Activated T-cell treated with anti-CD3 and anti-CD28 coated beads for 1 hour (primary cell): ENCODE results near the gene NEU4.
"Not testable (repeated sequence)": the region's sequence is repeated elsewhere in the genome, so short reads cannot be mapped to it uniquely, and the experiment has no call there.

Experiments used
- DNase-seq: peaks from one replicate; pipeline ENCODE4 v3.0.0-alpha.2; 2020; ENCODE audit warnings: low read depth

Gene NEU4, protein sequence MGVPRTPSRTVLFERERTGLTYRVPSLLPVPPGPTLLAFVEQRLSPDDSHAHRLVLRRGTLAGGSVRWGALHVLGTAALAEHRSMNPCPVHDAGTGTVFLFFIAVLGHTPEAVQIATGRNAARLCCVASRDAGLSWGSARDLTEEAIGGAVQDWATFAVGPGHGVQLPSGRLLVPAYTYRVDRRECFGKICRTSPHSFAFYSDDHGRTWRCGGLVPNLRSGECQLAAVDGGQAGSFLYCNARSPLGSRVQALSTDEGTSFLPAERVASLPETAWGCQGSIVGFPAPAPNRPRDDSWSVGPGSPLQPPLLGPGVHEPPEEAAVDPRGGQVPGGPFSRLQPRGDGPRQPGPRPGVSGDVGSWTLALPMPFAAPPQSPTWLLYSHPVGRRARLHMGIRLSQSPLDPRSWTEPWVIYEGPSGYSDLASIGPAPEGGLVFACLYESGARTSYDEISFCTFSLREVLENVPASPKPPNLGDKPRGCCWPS

GRCh38 chr2:241808721-241809382 is at the start of gene NEU4:
Gene NEU4 (plus strand): TSS chr2:241809193. CDS start chr2:241814485, 5,292 bp downstream.
- DNase-seq, result no peak

- DNase-seq, result not testable (repeated sequence)
Measured at GRCh38 chr2:241759893-241760292, 49.1 kb upstream of the NEU4 start.

DNA sequence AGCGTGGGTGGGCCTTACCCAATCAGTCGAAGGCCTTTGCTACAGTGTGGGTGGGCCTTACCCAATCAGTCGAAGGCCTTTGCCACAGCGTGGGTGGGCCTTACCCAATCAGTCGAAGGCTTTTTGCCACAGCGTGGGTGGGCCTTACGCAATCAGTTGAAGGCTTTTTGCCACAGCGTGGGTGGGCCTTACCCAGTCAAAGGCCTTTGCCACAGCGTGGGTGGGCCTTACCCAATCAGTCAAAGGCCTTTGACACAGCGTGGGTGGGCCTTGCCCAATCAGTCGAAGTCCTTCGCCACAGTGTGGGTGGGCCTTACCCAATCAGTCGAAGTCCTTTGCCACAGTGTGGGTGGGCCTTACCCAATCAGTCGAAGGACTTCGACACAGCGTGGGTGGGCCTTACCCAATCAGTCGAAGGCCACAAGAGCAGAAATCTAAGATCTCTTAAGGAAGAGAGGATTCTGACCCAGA is 48.7 kb upstream of the NEU4 start:
- no peak for DNase-seq

GRCh38 chr2:241762321-241762932 is 46.6 kb upstream of the NEU4 start:
- no peak for DNase-seq

DNA sequence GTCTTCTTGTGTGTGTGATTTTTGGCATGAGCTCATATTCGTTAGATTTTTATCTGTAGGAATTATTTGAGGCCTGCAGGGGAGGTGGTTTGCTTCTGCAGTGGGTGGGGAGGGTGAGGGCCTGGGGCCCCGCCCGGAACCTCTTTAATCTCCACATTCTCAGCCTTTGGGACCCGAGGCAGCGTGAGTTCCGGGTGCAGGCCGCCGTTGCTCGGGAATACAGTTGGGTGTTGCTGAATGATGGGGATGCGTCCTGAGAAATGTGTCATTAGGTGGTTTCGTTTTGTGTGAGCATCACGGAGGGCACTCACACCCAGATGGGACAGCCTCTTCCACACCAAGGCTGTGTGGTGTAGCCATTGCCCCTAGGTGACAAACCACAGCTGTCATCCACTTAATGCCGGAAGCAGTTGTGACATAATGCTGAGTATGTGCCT is 46.0 kb upstream of the NEU4 start:
- DNase-seq, result no peak

GRCh38 chr2:241763551-241764274 is 45.3 kb upstream of the NEU4 start:
- DNase-seq, result no peak

DNA sequence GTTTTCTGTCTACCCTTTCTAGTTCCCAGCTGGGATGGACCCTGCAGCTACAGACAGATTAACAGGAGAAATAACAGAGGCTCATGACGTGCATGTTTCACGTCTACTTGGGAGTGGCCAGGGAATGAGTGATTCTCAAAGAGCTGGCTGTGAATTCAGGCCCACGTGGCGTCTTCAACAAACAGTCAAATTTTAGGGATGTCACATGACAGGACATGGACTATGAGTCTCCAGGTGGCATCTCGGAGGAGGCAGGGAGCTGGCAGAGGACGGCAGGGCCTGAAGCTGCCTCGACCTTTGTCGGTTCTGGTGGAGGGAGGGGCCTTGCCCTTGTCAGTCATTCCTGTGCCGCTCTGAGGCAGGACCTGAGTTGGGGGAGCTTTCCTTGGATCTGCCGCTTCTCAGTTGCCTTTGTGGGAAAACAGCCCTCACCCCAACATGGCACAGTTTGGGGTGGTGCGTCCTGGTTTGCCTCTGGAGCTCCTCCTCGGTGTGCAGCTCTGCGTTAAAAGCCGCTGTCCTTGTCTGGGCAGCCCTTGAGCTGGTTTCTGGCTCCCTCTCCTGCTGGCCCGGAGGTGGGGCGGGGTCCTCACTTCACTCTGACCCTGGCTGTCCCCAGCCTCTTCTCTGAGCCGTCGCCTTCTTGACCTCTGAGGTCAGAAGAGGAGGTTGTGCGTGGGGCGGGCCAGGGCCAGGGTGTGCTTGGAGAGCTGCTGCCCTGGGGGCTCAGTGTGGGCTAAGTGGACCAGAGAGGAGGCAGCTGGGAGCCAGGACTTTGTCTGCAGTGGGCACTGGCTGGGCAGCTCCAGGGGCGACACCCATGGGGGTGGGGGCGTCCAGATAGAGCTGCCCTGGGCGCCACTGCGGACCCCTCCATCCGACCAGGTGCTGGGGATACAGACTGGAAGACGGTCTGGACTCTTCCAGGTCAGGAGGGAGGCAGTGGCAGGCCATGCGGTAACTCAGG is 44.4 kb upstream of the NEU4 start:
- no peak for DNase-seq

GRCh38 chr2:241767464-241768250 is 41.3 kb upstream of the NEU4 start:
- no peak for DNase-seq

GRCh38 chr2:241768251-241768711 is 40.7 kb upstream of the NEU4 start:
- no peak for DNase-seq

DNA sequence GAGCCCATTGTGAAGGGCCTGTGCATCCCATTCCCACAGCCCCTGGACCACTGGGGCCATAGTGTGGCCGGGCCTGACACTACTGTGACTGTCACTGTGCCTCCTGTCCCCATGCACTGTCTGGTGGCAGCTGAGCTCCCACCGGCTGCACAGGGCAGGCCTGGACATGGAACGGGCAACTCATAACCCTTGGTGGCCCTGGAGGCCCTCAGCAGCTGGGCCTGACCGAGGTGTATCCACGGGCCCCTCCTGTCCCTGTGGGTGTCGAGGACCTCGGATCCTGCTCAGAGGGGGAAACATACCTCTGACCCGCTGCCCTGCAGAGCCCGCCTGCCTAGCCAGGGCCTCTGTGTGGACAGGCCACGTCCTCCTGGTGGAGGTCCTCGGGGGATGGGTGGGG is 40.1 kb upstream of the NEU4 start:
- no peak for DNase-seq

DNA sequence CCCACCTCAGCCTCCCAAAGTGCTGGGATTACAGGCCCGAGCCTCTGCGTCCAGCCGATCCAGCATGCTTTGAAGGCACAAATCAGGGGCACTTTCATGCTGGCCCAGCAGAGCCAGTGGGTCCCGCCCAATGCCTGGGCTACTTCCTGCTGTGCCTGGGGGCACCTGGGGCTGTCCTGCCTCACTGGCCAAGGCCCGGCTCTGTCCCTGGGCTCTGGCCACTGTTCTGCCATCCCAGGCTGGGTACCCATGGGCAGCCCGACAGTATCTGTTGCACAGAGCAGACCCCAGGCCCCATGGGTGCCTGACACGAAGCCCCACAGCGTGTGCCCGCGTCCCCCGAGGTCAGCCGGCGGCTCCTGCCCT is 39.2 kb upstream of the NEU4 start:
- no peak for DNase-seq

- DNase-seq, result no peak
Measured at GRCh38 chr2:241770185-241770935, 38.6 kb upstream of the NEU4 start.

GRCh38 chr2:241770936-241771285 is 38.1 kb upstream of the NEU4 start:
- DNase-seq, result no peak

DNA sequence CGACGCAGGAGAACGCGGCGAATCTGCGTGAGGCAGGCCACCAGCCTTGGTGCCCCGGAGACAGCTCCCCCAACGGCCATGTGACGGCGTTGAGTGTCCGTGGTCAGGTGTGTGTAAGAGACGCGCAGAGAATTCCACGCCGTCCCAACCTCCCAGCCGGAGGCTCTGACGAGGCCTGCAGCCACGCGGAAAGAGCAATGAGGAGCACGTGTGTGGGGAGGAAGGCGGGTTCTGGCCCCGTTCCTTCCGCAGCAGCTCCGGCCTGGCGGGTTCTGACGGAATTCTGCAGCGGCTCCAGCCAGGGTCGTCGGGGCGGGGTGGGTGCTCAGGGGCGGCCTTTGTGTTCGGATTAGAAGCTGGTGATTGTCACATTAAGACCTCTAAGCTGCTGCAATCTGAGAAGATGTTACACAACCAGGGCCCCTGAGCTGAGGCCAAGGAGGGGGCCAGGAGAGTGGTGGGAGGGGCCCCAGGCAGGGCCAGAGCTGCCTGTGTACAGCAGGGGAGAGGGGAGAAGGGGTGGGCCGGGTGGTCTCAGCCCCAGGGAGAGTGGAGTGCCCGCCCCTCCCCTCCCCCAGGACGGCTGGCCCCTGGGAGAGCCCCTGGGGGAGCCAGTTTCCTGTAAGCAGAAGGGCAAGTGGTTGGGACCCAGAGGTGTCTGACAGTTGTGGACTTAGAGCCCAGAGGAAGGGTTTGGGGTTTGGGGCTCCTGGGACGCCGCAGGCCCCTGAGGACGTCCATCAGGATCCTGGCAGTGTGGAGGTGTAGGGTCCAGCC is 37.5 kb upstream of the NEU4 start:
- DNase-seq, result no peak

- no peak for DNase-seq
Measured at GRCh38 chr2:241772063-241772499, 36.9 kb upstream of the NEU4 start.

- no peak for DNase-seq
Measured at GRCh38 chr2:241773511-241774418, 35.2 kb upstream of the NEU4 start.

GRCh38 chr2:241774419-241775222 is 34.4 kb upstream of the NEU4 start:
- DNase-seq, result no peak
